Stimulated activated CD8-positive, alpha-beta memory T cell treated with anti-CD3 and anti-CD28 coated beads, Interleukin-4, amount 100 ng/mL, for 24 hours (primary cell): ENCODE measurements around the gene CKAP4.

Experiments
- DNase-seq: peaks from one replicate; pipeline ENCODE4 v3.0.0-alpha.2; 2020; ENCODE audit warnings: low read depth

Gene CKAP4

GRCh38 chr12:106274012-106274411 lies 26.2 kb upstream of the CKAP4 start:
- DNase-seq, result no peak

GRCh38 chr12:106273491-106273890 lies 25.7 kb upstream of the CKAP4 start:
- DNase-seq, result no peak

DNA sequence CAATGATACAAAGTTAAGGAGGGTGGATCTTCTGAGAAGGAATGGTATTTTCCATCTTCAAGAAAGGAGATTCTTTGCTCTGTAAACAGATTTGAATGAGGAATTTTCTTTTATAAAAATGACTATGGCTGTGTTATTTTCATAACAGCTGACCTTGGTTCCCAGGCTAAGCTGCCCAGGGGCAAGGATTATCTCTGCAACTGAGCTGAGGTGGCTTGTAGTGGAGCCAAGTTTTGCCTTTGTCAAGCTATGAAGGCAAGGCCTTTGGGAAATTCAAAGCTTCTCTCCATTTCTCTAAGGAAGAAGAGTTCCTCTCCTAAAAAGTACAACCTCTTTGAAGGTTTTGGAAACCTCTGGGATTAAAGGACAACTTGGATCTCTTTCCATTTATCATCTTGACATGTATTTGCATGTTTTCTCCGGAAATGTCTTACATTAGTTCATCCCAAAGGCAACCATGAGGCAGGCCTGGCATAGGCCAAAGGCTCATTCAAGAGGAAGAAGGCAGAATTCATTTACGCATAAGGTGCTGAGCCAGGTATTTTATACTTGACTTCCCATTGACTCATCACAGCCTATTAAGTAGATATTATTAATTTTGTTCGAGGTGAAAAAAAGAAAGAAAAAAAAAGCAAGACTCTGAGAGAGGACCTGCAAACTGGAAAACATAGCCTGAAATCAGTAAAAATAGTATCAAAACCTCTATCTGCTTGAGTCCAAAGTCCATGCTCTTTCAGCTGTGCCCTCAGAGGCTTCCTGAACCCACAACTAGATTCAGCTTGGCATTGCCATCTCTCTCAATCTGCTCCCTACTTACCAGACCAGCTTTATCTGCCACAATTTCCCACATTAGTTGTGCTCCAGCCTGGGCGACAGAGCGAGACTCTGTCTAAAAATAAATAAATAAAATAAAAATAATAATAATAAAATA lies 24.0 kb upstream of the CKAP4 start:
- no peak for DNase-seq

GRCh38 chr12:106269150-106269771 lies 21.4 kb upstream of the CKAP4 start:
- DNase-seq, result no peak

DNA sequence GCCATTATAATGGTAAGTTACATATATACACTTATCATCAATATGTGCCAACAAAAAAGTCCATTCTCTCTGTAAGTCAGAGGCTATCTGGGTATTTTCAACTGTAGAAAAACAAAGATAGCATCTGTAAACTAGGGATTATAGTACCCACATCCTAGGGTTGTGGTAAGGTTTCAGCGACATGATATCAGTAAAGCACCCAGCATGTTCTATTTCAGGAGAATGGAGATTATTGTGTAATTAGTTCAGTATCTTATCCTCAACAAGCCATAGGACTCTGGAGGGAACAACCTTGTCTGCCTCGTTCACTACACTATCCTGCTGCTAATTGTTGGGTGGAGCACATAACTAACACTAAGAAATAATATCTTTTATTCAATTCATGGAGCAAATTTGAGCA lies 19.7 kb upstream of the CKAP4 start:
- no peak for DNase-seq

- no peak for DNase-seq
Measured at GRCh38 chr12:106265116-106265515, 17.3 kb upstream of the CKAP4 start.

- no peak for DNase-seq
Measured at GRCh38 chr12:106258935-106259334, 11.1 kb upstream of the CKAP4 start.

GRCh38 chr12:106258226-106258625 lies 10.4 kb upstream of the CKAP4 start:
- no peak for DNase-seq

GRCh38 chr12:106256524-106256923 lies 8.7 kb upstream of the CKAP4 start:
- DNase-seq, result no peak

DNA sequence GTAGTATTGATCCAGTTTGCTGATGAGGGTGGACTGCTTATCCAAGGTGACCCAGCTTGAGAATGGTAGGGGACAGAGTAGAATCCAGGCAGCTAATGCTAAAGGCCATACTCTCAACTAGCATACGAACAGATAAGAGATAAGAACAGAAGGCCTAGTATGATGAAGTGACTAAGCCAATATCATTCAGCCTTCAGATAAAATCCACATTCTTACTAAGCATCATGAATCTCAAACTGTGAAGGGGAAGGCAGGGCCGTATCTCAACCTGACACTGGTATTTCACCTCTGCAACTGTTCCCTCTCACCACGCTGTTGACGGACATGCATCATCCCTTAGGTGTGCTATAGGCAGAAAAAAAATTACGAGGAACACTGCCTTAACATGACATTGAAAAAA lies 8.1 kb upstream of the CKAP4 start:
- no peak for DNase-seq

GRCh38 chr12:106255493-106255892 lies 7.7 kb upstream of the CKAP4 start:
- no peak for DNase-seq

- DNase-seq, result no peak
Measured at GRCh38 chr12:106254724-106255123, 6.9 kb upstream of the CKAP4 start.

DNA sequence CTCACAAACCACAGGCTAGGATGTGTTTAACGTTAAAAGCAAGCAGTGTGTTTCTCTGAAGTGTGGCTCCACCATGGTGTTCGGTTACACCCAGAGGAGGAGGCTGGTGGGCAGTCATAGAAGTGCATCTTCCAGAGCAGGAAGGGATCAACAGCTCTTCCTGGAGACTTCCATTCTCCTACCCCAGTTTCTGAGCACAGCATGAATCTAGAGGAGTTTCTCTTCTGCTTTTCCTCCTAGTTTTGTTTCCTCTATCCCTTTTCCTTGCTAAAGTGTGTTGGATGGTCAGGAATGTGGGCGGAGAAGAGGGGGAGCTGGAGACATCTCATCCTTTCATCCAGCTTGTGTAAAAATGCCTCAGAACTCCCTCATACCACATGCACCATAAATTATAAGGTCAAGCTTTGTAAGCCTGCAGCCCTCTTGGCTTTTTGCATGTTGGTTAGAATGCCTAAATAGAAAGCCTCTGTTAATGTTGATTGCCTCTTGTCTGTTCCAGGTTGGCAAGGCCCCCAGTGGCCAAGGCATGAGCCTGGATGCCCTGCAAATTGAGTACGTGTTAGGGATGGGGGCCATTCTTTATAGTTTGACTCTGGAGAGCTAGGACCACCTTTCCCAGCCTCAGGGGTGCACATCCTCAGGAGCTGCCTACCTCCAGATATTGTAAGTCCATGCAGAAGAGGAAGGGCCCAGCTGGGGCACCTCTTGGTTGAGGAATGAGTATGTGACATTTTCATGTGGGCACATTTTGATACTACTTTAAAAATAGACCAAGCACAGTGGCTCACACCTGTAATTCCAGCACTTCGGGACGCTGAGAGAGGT lies 4.0 kb upstream of the CKAP4 start:
- DNase-seq, result no peak

- DNase-seq, result no peak
Measured at GRCh38 chr12:106249411-106250135, 1.8 kb upstream of the CKAP4 start.

DNA sequence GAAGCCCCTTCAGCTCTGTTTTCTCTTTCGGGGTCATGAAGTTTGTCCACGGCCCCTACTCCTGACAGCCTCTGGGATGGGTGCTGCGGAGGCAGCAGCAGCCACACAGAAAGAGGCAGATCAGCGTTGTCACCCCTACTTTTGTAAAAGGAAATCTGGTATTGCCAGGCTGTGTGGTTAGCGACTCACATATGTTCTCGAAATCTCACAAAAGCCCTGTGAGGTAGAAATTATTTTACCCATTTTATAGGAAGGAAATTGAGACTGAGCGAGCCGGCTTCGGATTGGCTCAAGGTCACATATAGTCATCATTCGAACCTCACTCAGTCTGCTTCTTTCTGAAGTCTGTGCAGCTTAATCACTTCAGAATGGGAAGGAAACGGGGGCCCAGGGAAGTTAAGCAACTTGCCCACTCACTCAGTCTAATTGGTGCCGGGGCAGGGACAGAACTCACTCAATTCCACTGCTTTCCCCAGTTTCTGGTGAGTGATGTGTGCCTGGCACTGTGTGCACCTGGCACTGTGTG lies 1.1 kb upstream of the CKAP4 start:
- DNase-seq, result no peak

DNA sequence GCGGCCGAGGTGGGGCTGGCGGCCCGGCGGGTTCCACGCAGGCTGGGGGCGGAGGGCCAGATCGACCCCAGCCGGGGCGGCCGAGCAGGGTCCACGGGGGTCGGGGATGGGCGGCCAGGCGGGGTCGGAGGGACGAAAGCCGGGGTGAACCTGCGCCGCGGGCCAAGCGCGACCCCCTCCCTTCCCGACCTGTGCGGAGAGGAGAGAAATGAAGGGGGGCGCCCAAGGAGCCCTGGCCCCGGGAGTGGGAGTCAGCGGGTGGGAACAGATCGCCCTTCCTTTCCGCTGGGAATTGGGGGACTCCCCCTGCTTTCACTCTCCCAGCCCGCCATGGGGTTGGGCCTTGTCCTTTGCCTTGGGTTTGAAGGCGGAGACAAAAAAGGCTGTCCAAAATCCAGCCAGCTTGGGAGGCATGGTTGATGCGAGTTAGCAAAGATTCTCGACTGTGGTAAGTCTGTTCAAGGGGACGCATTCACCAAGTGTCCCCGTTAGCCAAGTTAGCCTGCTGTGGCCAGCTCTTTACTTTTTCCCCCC lies 559 bp upstream of the CKAP4 start:
- no peak for DNase-seq

GRCh38 chr12:106246891-106247673 lies 738 bp downstream of the CKAP4 start:
- peak; percentile 33 for DNase-seq

GRCh38 chr12:106245767-106246166 lies 2.1 kb downstream of the CKAP4 start:
- DNase-seq, result no peak

DNA sequence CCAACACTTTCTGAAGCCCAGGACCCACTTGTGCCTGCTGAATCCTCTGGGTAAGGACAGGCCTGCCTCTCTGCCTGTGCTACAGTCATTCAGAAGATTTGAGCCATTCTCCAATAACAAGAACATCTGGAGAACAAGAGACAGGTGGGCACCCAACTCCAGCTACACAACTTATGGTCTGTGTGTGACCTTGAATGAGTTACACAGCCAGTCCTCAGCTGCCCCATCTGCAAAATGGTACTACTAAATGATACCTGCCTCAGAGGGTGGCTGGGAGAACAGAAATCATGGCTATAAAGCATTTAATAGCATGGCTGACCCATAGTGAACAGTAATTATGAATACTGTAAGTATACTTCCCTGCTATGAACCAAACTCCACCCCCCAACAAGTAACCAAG lies 4.2 kb downstream of the CKAP4 start:
- DNase-seq, result no peak

DNA sequence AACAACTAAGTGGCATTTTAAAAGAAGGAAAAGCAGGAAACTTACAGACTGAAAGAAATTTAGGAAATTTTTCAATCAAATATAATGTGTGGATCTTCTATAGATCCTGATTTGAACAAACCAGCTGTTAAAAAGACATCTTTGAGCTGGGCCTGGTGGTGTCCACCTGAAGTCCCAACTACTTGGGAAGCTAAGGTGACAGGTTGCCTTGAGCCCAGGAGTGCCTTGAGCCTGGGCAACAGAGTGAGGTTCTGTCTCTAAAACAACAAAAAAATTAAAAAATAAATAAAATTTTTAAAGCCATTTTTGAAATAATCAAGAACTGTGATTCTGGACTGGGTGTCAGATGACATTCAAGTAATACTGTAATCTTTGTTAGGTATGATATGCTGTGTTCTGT lies 7.0 kb downstream of the CKAP4 start:
- no peak for DNase-seq

DNA sequence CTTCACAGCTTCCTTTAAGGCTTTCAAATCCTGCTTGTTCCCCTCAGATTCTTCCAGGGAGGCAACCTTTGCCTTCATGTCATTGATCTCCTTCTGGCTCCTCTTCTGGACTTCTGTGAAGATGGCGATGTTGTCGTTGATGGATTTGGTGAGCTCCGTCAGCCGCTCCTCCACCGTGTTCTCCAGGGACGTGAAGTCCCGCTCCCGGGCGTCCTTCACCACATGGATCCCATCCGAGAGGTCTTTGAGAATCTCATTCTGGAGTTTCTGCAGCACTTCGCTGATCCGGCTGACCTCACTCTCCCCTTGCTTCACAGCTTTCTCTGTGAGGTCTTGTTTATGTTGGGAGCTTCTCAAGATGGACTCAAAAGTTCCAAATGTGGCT lies 7.9 kb downstream of the CKAP4 start:
- DNase-seq, result no peak
